Measurements from ENCODE around the gene C1orf50.
"Not testable (repeated sequence)": the region's sequence is repeated elsewhere in the genome, so short reads cannot be mapped to it uniquely, and the experiment has no call there.

Gene C1orf50

GRCh38 chr1:42766741-42767509, at the start of gene C1orf50, which contains the start of gene P3H1:
Gene C1orf50 (plus strand): TSS chr1:42767249. CDS start chr1:42767312, 63 bp downstream.
Gene P3H1 (minus strand): TSS chr1:42767028. CDS start chr1:42766971, 57 bp downstream.
- DNase-seq = peak; percentile 100

GRCh38 chr1:42720868-42721267, 46.2 kb upstream of the C1orf50 start:
- DNase-seq = no peak

- DNase-seq = no peak
These were observed 45.1 kb upstream of the C1orf50 start for GRCh38 chr1:42721926-42722325.

- not testable (repeated sequence) for DNase-seq
These were observed 44.6 kb upstream of the C1orf50 start for GRCh38 chr1:42722403-42722802.

GRCh38 chr1:42723511-42723910, 43.5 kb upstream of the C1orf50 start:
- no peak for DNase-seq

- DNase-seq = not testable (repeated sequence)
These were observed 41.2 kb upstream of the C1orf50 start for GRCh38 chr1:42725820-42726219.

- no peak for DNase-seq
These were observed 37.0 kb upstream of the C1orf50 start for GRCh38 chr1:42730002-42730401.

- no peak for DNase-seq
These were observed 36.1 kb upstream of the C1orf50 start for GRCh38 chr1:42730988-42731387.

- DNase-seq = no peak
These were observed 35.5 kb upstream of the C1orf50 start for GRCh38 chr1:42731585-42731984.

- DNase-seq = no peak
These were observed 34.8 kb upstream of the C1orf50 start for GRCh38 chr1:42732126-42732680.

GRCh38 chr1:42733415-42734200, 33.4 kb upstream of the C1orf50 start:
- no peak for DNase-seq

- no peak for DNase-seq
These were observed 32.6 kb upstream of the C1orf50 start for GRCh38 chr1:42734201-42735035.

GRCh38 chr1:42735056-42735455, 32.0 kb upstream of the C1orf50 start:
- DNase-seq = no peak

- peak; percentile 26 for DNase-seq
These were observed 31.5 kb upstream of the C1orf50 start for GRCh38 chr1:42735477-42736105.

- no peak for DNase-seq
These were observed 30.9 kb upstream of the C1orf50 start for GRCh38 chr1:42736152-42736551.

- DNase-seq = no peak
These were observed 30.4 kb upstream of the C1orf50 start for GRCh38 chr1:42736571-42737200.

GRCh38 chr1:42737257-42737656, 29.8 kb upstream of the C1orf50 start:
- no peak for DNase-seq

GRCh38 chr1:42737986-42738677, 28.9 kb upstream of the C1orf50 start:
- no peak for DNase-seq

GRCh38 chr1:42738678-42739226, 28.3 kb upstream of the C1orf50 start:
- DNase-seq = no peak

GRCh38 chr1:42739753-42740700, 27.0 kb upstream of the C1orf50 start, which contains the start of gene CLDN19:
Gene CLDN19 (minus strand): TSS chr1:42740236. CDS start chr1:42740063, 173 bp downstream.
- no peak for DNase-seq
